Fibroblast of mammary gland (primary cell): ENCODE data around the gene ZG16.
A peak's percentile ranks its signal among the peaks of the same experiment; 100 is the strongest.

Experiments
- DNase-seq: peaks from one replicate; pipeline ENCODE4 v3.0.0-alpha.2; 2010; ENCODE audit warnings: low read depth
- H3K4me3 ChIP-seq: 2 replicates; pipeline ENCODE4 v1.5.1; 2011; ENCODE audit warnings: low read depth, mild to moderate bottlenecking, low read length, moderate library complexity; ENCODE audit not compliant: control insufficient read depth
- TF ChIP-seq, protein P1 (sequence below): conservative IDR thresholded peaks from 2 replicates; pipeline ENCODE4 v1.5.1; 2011; ENCODE audit warnings: low read depth, low read length, inconsistent platforms; ENCODE audit not compliant: control insufficient read depth, insufficient read depth

ZG16 gene

DNA sequence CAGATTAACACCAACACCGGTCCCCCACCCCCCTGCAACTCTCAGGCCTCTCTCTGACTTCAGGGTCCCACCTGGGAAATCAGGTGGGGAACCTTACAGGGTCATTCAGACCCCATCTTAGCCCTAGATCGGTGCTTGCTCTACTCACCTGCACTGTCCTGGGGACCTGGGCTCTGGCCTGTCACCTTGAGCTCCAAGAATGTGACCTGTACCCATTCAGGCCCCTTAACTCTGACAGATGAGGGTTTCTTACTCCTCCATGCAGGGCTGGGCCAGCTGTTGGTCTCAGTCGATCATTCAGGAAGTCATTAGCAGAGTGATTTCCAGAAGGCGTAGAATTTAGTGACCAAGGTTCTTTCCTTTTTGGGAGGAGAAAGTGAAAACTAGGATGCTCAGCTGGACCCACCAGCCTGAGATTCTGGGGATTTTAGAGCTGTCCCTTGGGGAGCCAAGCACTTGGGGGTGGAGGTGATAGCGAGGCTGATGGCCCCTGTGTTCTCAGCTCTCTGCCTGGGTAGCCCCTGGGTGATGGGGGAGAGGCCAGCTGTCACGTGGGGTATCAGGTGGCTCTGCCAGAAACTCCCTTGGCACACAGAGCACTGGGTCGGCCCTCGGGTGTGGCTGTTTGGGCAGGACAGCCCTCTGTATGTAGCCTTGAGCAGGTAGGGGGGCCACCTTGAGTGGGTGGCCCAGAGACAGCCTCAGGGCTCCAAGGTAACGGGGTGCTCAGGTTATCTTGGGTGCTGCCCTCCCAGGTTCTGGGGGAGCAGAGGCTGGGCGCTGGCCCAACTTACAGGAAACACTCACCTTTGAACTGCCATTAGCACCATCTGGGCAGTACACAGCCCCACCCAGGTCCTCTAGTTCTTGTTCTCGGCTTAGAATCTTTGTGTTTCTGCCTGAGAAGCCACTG is 42.9 kb downstream of the ZG16 start:
- TF ChIP-seq, protein P1, sequence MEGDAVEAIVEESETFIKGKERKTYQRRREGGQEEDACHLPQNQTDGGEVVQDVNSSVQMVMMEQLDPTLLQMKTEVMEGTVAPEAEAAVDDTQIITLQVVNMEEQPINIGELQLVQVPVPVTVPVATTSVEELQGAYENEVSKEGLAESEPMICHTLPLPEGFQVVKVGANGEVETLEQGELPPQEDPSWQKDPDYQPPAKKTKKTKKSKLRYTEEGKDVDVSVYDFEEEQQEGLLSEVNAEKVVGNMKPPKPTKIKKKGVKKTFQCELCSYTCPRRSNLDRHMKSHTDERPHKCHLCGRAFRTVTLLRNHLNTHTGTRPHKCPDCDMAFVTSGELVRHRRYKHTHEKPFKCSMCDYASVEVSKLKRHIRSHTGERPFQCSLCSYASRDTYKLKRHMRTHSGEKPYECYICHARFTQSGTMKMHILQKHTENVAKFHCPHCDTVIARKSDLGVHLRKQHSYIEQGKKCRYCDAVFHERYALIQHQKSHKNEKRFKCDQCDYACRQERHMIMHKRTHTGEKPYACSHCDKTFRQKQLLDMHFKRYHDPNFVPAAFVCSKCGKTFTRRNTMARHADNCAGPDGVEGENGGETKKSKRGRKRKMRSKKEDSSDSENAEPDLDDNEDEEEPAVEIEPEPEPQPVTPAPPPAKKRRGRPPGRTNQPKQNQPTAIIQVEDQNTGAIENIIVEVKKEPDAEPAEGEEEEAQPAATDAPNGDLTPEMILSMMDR = no peak
- H3K4me3 ChIP-seq = peak overlapping the region; percentile 99
- no peak for DNase-seq

DNA sequence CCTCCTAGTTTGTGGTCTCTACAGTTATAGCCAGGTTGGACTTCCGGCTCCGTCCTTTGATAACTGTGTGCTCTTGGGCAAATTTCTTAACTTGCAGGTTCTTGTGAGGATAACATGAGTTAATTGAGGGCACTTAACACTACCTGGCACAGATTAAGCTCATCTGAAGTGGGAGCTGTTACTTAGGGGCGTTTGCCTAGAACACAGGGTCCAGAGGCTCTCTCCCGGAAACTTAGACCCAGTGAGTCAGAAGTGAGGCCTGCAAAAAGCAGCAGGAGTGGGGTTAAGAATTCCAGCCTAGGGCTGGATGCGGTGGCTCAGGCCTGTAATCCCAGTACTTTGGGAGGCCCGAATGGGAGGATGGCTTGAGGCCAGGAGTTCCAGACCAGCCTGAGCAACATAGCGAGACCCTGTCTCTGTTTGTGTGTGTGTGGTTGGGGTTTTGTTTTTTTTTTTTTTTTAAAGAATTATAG is 43.6 kb downstream of the ZG16 start:
- DNase-seq = peak; percentile 87
- TF ChIP-seq, protein P1 = no peak
- peak overlapping the region; percentile 99 for H3K4me3 ChIP-seq

DNA sequence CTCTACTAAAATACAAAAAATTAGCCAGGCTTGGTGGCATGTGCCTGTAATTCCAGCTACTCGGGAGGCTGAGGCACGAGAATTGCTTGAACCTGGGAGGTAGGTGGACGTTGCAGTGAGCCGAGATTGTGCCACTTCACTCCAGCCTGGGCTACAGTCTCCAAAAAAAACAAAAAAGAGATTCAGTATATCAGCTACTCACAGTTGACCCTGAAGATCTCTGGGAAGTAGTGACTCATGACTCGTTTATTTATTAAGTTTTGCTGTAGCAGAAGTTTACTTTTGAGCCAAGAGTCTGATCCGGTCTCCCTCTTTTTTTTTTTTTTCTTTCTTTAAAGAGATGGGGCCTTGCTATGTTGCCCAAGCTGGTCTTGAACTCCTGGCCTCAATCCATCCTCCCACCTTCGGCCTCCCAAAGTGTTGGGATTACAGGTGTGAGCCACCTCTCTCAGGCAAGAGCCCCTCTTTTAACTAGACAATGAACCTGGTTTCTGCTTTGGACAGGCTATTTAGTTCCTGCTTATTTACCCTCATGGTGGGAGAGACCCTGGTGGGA is 46.6 kb downstream of the ZG16 start:
- TF ChIP-seq, protein P1 = no peak
- DNase-seq = peak; percentile 89
- peak overlapping the region; percentile 3 for H3K4me3 ChIP-seq

DNA sequence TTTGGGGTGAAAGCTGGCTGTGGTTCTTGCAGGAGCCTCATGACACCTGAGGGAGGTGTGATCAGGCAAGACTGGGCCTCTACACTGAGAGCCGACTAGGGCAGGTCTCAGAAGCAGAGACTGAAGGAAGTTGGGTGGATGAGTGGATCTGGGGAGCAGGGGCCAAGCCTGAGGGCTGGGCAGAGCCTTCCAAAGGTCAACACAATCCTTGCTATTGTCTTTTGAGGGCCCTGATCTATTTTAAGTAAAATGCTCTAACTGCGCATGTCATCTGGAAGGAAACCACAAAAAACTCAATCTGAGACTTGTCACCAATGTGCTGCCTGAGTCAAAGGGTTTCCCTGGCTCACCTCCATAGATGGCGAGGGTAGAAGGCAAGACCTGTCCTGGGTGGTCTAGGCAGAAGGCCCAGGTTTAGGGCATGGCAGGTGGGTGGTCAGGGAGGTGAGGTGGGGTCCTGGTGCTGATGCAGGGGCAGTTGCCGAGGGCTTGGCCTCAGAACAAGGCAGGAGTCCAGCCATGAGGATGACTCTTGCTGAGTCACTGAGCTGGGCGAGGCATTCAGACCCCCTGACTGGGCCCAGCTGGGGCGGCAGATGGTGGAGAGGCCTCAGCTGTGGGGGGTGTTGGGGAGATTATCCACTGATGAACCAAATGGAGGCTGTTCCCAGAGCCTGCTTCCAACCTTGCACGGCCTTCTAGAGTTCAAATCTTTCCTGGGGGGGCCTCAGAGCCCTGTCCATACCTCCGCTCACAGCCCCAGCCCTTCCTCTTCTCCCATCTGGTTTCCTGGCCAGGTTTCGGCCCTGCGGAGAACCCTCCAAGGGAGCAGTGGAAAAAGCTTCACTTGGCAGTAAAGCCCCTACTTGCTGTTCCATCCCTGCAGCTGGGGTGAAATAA is 47.3 kb downstream of the ZG16 start:
- peak; percentile 93 for DNase-seq
- TF ChIP-seq, protein P1 = no peak
- peak overlapping the region; percentile 28 for H3K4me3 ChIP-seq

DNA sequence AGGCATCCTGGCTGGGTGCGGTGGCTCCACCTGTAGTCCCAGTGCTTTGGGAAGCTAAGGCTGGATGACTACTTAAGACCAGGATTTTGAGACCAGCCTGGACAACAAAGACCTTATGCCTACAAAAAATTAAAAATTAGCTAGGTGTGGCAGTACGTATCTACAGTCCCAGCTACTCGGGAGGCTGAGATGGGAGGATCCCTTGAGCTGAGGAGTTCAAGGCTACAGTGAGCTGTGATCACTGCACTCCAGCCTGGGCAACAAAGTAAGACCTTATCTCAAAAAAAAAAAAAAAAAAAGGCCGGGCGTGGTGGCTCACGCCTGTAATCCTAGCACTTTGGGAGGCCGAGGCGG is 48.3 kb downstream of the ZG16 start:
- DNase-seq = no peak
- TF ChIP-seq, protein P1 = no peak
- H3K4me3 ChIP-seq = no peak overlapping the region

DNA sequence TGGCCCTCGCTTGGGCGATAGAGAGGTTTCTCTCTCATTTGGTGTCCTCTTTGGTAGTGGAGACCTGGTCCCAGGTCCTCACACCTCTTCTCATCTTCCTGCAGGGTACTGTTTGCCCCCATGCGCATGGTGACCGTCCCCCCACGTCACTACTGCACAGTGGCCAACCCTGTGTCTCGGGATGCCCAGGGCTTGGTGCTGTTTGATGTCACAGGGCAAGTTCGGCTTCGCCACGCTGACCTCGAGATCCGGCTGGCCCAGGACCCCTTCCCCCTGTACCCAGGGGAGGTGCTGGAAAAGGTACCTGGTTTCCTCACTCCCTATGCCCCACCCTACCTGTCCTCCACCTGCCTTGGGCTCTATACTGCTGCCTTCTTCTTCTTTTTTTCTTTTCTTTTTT is 52.7 kb downstream of the ZG16 start:
- TF ChIP-seq, protein P1 = no peak
- no peak overlapping the region for H3K4me3 ChIP-seq
- DNase-seq = no peak
